NCI-H226 (cell line): Measurements from ENCODE around the gene SLC6A3.
"Not testable (repeated sequence)": the region's sequence is repeated elsewhere in the genome, so short reads cannot be mapped to it uniquely, and the experiment has no call there.

Experiments used
- DNase-seq: peaks from one replicate; pipeline ENCODE4 v3.0.0-alpha.2; 2015

The SLC6A3 gene

DNA sequence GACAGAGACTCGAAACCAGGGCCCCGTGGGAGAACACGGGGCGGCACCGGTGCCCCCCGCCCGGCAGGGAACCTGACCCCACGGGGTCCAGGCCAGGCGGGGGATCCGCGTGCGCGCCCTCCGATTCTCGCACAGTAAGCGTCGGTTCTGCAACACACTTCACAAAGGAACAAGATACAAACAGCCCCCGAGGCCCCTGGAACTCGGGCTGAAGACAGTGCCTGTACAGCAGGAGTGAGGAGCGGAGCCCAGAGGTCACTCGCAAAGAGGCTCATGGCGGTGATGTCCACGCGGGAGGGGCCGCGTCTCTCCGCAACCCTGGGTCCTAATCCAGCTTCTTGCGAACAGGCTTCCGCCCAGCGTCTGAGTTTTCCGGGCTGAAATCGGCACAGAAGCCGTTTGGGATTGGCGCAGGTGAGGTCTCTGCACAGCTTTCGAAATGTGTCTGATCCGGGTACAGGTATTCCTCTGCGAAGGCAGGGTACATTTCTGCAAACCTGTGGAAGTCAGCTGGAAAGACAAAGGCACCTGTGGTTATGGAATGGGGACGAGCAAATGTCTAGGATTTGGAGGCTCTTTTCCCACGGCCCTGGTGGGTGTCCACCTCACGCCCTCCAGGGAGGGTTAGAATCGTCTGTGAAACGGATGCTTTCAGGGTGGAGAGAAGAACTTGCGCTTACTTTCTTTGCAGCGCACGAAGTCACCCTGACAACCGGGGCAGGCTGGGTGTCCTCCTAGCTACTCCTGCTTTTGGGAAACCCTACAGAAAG is 18.3 kb upstream of the SLC6A3 start:
- no peak for DNase-seq

DNA sequence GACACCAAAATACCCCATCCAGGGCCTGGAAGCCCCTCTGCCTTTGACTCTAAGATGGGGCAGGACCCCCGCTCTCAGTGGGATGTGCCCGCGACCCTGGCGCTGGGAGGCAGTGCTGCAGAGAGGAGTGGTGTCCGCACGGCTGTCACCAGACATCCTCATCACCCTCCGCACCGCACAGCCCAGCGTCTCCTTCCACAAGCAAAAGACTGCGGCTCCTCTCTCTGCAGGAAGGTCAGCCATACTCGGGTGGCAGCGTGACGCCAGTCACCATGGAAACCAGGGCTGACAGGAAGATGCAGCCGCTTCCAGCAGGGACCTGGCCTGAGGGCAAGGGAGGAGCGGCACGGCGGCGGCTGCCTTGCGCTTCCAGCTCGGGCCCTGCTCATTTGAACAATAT is 17.1 kb upstream of the SLC6A3 start:
- no peak for DNase-seq

DNA sequence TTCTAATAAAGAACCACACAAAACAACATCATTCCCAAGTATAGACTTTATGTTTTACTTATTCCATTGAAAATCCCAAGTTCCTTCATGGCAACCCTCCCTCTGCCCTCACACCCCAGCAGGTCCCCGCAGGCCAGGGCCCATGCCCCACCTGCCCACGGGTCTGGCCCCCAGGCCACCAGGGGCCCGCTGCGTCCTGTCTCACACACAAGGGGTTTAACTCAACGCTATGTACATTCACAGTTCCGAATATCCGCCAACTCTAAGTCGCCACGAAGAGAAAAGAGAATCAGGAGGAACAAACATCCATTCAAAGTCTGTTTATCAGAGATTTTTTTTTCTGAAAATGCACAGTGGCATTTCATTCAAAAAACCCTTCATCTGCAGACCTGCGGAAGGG is 16.2 kb upstream of the SLC6A3 start:
- DNase-seq, result no peak

DNA sequence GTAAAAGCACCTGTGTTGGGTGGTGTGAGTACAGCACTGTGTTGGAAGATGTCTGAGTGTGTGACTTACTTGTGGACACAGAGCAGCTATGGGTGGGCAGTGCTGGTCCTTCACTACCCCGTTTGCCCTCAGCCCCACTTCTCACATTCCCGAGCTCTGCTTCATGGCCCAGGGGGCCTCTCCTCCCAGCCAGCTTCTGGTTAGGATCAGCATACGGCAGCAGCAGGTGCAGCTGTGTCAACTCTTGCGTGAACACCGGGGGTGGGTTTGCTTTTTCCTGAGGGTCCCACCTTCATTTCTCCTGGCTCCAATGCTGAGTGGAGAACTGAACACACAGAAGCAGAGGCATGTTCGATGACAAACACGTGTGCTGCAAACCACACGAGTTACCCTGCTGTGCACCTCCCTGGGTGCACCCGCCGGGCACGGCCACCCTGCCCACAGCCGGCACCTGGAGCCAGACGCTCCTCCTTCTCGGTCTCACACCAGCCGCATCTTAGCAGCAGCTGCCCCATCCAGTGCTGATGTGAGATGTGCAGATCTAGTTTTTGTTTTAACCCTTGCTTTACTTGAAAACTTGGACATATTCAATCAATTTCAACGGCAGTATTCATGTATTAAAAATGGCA is 14.9 kb upstream of the SLC6A3 start:
- DNase-seq, result no peak

DNA sequence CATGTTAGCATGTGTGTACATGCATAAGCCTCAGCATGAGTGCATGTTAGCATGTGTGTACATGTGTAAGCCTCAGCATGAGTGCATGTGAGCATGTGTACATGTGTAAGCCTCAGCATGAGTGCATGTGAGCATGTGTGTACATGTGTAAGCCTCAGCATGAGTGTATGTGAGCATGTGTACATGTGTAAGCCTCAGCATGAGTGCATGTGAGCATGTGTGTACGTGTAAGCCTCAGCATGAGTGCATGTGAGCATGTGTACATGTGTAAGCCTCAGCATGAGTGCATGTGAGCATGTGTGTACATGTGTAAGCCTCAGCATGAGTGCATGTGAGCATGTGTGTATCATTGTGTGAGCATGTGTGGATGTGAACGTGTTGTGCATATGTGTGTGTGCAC is 14.2 kb upstream of the SLC6A3 start:
- not testable (repeated sequence) for DNase-seq

DNA sequence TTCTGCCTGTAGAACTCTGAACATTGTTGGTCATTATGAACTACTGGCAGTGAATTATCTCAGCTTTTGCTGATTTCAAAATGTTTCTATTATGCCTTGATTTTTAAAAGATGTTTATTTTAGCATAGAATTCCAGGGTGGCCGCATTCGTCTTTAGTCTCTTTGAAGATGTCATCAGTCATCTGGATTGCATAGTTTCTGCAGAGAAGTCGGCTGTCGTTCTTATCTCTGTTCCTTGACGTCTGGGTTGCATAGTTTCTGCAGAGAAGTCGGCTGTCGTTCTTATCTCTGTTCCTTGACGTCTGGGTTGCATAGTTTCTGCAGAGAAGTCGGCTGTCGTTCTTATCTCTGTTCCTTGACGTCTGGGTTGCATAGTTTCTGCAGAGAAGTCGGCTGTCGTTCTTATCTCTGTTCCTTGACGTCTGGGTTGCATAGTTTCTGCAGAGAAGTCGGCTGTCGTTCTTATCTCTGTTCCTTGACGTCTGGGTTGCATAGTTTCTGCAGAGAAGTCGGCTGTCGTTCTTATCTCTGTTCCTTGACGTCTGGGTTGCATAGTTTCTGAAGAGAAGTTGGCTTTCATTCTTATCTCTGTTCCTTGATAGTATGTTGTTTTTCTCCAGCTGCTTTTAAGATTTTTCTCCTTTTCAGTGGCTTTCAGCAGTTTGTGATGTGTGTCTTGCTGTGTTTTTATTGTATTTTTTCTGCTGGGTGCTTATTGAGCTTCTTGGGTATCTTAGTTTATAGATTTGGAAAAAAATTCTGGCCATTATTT is 11.1 kb upstream of the SLC6A3 start:
- not testable (repeated sequence) for DNase-seq

DNA sequence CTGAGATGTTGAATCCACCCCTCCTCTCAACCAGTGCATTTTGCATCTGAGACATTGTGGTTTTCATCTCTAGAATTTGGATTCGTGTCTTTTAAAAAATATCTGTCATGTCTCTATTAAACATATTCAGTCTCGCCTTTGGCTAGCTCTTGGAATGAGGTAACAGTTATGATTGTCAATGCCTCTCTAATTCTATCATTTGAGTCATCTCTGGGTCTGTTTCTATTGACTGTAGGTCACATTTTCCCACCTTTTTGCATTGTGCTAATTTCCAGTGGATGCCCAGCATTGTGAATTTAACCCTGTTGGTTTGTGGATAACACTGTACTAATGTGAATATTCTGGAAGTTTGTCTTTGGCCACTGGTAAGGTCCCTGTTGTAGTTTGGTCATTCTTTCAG is 8.4 kb upstream of the SLC6A3 start:
- no peak for DNase-seq

DNA sequence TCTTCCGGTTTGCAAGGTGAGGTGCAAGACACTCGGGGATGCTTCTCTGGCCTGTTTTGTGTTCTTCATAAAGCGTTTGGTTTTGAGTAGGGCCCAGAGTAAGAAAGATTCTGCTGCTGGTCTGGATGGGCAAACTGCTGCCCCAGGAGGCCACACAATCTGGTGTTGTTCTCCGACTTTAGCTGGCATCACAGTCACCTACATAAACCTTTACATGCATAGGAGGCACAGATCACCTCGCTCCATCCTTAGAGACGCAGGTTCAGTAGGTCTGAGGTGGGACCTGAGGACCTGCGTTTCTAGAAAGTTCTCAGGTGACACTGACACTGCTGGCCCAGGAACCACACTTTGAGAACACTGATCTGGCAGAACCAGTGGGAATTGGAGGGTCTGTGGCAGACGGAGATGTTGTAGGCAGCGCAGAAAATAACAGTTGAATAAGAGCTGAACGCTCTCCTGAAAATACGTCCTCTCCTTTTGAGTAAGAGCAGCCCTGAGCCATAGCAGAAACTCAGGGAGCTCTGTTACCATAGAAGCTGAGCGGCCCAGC is 3.9 kb upstream of the SLC6A3 start:
- DNase-seq, result no peak

DNA sequence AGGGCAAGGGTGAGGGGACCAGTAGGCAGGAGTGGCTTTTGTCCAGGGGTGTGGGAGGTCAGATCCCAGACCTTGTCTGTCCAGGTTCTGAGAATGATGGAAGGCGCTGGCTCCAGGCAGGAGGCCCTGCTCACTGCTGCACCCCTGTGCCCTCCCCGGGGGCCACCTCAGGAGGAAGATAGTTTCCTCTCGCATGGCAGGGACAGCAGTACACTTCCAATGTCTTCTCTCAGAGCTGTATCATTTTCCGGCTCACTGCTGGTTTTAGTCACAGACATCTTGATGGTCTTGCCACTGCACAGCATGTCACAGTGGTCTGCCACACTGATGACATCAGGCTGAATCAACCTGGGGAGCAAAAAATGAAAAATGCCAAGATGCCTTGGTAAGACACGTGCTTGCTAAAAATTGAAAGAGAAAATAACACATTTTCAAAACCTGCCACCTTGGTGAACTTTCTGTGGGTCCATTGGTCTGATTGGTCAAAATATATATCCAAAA is 3.3 kb upstream of the SLC6A3 start:
- no peak for DNase-seq

DNA sequence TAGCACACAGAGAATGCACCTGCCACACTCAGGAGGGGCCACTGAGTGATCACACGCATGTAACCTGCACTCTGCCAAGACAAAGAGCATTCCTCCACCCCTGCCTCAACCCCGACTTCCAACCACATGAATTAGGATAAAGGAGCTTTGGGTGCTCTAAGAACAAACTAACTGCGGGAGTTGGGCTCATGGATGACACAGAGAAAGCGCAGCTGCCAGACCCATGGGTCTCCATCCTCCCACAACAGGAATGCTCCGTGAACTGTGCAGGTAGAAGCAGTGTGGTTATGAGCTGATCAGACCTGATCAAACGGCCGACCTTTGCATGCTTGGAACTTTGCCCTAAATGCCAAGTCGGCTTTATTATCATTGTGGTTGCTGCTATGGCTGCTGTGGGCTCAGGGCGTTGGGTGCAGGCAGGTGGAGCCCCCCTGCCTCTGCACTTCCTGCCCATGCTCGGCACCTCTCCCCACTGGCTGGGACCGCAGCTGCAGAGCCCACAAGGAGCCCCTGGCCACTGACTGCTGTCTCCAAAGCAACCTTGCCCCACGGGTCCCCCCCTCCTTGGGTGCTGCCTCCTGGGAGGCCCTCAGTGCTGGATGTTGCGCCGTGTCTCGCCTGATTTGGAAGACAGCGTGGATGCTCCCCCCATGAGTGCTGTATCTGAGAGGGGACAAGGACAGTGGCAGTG is 2.6 kb upstream of the SLC6A3 start:
- no peak for DNase-seq

DNA sequence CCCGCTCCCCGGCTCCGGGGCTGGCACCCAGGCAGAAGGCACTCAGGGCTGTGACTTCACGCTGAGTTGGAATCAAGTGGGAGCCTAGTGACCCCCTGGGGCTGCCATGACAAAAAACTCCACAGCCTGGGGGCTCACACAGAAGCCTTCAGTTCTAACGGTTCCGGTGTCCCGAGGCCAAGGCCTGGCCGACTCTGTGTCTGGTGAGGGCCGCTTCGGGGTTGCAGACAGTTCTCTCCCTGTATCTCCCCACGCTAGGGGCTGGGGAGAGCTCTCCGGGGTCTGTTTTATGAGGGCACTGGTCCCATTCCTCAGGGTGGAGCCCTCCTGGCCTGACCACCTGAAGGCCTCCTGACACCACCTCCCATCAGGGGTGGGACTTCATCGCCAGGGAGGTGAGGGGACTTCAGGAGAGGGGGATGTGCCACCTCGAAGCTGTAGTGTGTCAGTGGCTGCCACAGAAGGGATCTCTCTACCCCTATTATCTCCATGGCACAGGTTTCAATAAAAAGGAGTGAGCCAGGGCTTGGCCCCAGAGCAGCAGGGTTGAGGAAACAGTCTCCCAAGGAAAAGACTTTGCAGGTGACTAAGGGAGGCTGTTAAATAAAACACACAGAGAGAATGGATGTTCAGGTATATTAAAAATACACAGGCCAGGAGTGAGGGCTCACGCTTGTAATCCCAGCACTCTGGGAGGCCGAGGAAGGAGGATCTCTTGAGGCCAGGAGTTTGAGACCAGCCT is 1.5 kb upstream of the SLC6A3 start:
- no peak for DNase-seq

DNA sequence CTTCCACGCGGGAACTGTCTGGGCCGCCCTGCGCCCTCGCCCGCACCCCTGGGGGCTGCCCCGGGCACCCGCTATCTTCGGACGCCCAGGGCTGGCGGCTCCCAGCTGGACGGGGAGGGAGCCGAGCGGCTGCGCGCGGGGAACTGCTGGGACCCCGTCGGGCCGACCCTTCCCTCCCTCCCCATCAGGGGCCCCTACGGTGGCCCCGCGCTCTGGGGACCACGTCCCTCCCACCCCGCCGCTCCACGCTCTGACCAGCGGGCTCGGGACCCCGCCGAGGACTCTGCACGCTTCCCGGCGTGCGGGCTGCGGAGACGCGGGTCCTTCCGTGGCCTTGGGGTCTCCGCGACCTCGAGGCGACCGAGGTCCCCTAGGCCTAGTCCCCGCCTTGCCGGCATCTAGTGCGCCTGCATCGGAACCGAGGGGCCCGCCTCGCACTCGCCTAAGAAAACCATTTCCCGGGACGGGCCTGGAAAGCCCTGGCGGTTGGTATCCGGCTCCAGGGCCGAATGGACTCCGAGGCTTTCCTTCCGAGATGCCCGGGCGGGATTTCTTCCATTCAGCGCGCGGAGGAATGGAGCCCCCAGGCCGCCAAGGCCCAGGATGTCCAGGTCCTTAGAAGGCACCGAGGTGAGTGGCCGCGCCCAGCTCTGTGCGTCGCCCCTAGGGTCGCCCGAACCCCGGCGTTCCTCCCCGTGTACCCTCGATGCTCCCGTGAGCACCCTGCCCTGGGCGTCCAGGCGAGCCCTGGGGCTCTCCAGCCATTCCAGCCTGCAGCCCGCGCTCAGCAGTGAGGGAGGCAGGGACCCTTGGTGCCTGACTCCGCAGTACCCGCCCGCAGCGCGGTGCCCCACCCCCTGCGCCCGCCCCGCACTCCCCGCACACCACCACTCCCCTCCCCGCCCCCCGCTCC is 705 bp upstream of the SLC6A3 start:
- DNase-seq, result no peak

DNA sequence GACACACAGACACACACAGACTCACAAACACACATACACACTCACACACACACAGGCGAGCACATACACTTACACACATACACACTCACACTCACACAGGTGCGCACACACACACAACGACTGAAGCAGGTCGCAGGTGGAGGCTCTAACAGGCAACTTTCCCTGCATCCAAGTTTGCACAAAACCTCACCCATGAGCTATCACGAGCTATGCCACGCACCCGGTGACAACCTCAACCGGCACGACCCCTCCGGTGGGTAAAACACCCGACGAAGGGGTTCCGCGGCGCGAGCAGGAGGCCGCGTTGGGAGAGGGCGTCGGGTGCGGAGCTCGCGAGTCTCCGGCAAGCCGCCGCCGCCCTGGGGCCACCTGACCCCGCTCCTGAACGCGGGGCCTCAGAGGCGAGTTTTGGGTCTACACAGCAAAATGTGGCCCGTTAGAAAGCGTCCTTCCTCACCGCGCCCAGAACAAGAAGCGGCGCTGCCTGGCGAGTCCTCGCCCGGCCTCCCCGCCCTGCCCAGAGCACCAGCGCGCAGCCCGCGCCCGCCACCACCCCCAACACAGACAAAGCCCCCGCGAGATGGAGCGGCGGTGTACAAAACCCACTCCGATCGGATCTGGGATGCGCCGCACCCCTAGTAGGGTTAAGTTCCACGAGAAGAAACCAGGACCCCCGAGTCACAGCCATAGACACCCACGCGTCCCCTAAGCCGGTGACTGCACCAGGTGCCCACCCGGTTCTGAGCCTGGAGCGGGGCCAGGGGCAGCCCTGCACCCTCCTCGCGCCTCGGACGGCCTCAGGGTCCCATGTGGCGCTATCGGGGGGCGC is 665 bp downstream of the SLC6A3 start:
- no peak for DNase-seq

DNA sequence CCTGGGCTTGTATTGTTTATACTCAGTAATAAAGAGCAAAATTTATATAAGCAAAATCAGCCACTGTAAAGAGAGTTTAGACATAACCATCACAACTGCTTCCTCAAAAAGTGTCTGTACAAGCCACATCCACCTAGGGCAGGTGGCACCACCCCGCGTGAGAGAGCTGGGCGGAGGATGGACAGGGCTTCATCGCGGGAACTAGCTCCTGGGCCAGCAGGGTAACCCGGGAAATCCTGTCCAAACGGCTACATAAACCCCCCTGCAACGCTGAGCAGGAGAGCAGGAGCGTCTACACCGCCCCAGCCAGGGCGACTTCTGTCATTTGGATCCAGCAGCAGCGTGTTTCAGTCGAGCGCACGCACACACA is 1.3 kb downstream of the SLC6A3 start:
- no peak for DNase-seq

DNA sequence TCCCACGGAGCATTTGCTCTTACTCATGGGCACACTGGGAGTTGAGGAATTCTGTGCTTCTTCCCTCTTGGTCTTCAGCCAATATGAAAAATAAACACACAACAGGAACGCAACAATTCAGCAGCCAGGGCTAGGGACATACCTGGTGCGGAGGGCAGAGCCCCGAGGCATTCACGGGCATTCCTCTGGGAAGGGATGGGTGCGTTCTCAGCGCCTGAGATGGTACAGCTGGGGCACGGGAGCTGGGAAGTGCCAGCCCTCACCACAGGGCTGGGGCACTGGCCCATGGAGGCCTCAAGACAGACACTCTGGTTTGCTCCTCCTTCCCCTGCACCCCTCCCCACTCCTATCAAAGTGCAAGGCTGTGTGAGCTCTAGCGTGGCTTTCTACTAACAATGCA is 2.1 kb downstream of the SLC6A3 start:
- DNase-seq, result no peak

DNA sequence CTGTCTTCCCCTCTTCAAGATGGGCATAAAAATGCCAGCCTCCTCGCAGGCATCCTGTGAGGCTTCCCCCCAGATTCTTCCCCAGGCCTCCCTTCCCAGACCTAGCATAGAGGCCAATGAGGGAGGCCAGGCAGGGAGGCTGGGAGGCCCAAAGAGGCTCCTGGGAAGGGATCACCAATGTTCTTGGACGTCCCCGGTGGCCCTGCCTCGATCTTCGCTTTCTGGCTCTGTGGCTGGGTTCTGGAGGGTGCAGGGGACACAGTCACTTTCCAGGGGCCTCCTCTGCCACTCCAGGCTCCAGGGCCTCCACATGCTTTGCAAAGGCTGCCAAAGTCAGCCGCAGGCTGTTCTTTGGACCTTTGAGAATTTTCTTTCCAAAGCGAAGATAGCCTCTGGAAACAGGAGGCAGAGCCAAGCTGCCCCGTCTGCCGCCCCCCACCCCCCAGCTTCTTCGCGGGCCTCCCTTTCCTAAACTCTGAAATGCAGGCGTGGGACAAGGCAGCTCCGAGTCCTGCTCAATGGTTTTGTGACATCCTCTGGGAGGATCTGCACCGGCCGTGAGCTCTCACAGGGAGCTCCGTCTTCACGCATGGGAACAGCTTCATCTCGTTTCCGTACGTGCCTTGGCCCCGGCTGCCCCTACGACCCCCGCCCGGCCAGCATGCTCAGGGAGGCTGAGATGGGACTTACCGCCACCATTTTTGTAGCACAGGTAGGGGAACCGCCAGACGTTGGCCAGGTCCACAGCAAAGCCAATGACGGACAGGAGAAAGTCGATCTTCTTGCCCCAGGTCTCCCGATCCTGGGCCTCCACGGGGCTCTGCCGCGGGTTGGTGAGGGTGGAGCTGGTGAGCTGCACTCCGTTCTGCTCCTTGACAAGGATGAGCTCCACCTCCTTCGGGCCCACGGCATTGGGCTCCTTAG is 2.8 kb downstream of the SLC6A3 start:
- no peak for DNase-seq

DNA sequence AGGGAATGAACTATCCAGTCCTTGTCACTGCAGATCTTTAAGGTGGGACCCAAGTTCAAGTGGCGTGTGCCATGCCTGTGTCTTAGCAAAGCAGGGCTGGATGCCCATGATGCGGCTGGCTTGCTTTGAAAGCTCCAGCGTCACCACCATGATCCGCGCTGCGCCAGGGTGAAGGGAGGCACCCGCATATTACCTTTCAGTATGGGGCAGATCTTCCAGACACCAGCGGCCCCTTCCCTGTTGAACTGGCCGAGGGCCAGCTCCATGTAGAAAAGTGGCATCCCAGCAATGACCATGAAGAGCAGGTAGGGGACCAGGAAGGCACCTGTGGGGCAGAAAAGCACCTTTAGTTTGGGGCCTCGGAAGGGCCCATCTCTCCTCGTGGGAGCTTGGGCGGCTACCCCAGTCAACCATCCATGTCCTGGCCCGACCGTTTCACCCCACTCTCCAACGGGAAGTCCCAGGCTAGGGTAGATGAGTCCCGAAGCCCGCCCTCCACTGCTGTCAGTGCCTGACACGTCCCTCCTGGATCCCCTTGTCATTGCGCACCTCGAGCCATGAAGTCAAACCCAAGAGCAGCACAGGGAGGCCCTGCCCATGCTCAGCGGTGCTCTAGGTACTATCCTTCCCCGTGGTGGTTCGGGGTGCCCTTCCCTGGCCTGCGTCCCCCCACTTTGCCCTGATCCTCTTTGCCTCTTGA is 3.9 kb downstream of the SLC6A3 start:
- DNase-seq, result no peak

DNA sequence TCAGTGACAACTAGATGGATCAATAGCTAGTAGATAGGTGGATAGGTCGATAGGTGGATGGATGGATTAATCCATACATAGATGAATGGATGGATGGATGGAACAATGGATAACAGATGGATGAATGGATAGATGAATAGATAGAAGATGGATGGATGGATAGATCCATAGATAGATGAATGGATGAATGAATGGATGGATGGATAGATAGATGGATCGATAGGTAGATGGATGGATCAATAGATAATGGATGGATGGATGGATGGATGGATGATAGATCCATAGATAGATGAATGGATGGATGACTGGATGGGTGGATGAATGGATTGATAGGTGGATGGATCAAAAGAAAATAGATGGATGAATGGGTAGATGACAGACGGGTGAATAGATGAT is 5.1 kb downstream of the SLC6A3 start:
- no peak for DNase-seq
